Activated T-cell treated with anti-CD3 and anti-CD28 coated beads, Interleukin-2, amount 50 U/mL, for 72 hours (primary cell): Measurements from ENCODE around the gene ESR2. TPM values are rescaled to one million over a fixed set of nuclear protein-coding genes. Genes with fewer than 3 reads are reported as not detected.
A peak's percentile ranks its signal among the peaks of the same experiment; 100 is the strongest.

ENCODE experiments used
- ATAC-seq, 2 donors: fragments of 150-1000 bp; cut with Tn5 transposase; replicated peaks in 1 of 2; 2 replicates each; pipeline ENCODE4 v1.10.0; 2021; ENCODE audit warnings: moderate library complexity in 2 of 2, mild to moderate bottlenecking in 1 of 2
- DNase-seq, 2 donors: peaks; one replicate each; pipeline ENCODE4 v3.0.0; 2021 to 2022; ENCODE audit warnings: mixed read lengths in 1 of 2
- H3K27ac Mint-ChIP-seq: one replicate; pipeline ENCODE4 v1.8.0; 2022; ENCODE audit warnings: mild to moderate bottlenecking, moderate library complexity, mixed read lengths
- H3K27me3 Mint-ChIP-seq: one replicate; pipeline ENCODE4 v1.8.0; 2022; ENCODE audit warnings: low read depth, mixed read lengths
- H3K36me3 Mint-ChIP-seq, 2 donors: one replicate each; pipeline ENCODE4 v1.8.0; 2022; ENCODE audit warnings: mixed read lengths in 2 of 2, mild to moderate bottlenecking in 1 of 2; ENCODE audit not compliant: insufficient read depth in 2 of 2
- H3K4me1 Mint-ChIP-seq: one replicate; pipeline ENCODE4 v1.8.0; 2022; ENCODE audit warnings: low read depth, mixed read lengths
- H3K4me3 Mint-ChIP-seq, 2 donors: one replicate each; pipeline ENCODE4 v1.8.0; 2022; ENCODE audit warnings: mild to moderate bottlenecking in 2 of 2, mixed read lengths in 2 of 2, moderate library complexity in 2 of 2
- H3K9me3 Mint-ChIP-seq, 2 donors: one replicate each; pipeline ENCODE4 v1.8.0; 2022; ENCODE audit warnings: mixed read lengths in 2 of 2
- total RNA-seq, 2 donors: library from RNA; stranded (reverse); gene quantifications; one replicate each; pipeline ENCODE4 v1.2.3, GENCODE V29; 2022

The ESR2 gene
- total RNA-seq, 2 donors from 2014 or later = 0.23 to 1.0 TPM

DNA sequence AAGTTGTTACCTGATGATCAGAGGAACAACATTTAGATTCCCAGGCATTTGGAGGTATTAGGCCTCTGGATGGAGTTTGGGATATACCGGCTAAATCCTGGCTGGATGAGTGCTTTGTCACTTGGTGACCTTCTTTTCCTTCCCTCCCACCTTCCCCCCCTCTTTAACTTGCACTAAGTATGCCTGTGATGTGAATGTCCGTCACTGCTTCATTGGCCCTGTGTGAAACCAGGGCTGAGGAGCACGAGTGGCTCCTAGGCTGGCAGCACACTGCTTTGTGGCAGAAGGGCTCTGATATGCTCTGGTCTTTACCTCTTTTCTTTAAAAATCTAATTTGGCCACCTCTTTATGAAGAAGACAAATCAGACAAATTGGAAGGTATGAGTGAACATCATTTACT lies 95.7 kb downstream of the ESR2 start:
- Mint-ChIP-seq H3K27ac (no peak overlapping the region), H3K27me3 (no peaks in the 10 kb centered on the region), H3K4me1 (peaks cover 36% of the 10 kb centered on the region), H3K4me3 (no peak overlapping the region), H3K9me3 (no peaks in the 10 kb centered on the region), H3K36me3 (no peaks in the 10 kb centered on the region)
- DNase-seq = no peak
- ATAC-seq = no peak

DNA sequence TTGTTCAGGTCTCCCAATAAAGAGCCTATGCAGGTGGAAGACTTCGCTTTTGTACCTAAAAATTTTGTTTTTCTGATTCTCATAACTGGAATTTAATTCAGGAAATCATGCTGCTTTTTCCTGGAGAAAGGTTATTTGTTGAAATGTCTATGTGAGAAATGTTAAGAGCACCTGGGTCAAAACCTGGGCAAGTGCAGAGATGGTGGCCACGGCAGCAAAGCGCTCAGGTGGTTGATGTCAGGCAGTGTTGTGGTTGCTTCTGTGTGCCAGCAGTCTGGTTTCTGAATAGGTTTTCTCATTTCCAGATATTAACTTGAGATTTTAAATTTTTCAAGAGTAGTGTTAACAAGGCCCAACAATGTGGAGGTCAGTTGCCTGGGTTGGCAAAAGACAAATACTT lies 96.2 kb downstream of the ESR2 start:
- no peaks in the 10 kb centered on the region for H3K36me3 Mint-ChIP-seq
- ATAC-seq (no peak), DNase-seq (no peak)
- H3K4me1 Mint-ChIP-seq = peaks cover 33% of the 10 kb centered on the region
- H3K4me3 Mint-ChIP-seq = no peak overlapping the region
- H3K27ac Mint-ChIP-seq = peak overlapping the region; percentile 25
- no peaks in the 10 kb centered on the region for H3K27me3 Mint-ChIP-seq
- no peaks in the 10 kb centered on the region for H3K9me3 Mint-ChIP-seq

DNA sequence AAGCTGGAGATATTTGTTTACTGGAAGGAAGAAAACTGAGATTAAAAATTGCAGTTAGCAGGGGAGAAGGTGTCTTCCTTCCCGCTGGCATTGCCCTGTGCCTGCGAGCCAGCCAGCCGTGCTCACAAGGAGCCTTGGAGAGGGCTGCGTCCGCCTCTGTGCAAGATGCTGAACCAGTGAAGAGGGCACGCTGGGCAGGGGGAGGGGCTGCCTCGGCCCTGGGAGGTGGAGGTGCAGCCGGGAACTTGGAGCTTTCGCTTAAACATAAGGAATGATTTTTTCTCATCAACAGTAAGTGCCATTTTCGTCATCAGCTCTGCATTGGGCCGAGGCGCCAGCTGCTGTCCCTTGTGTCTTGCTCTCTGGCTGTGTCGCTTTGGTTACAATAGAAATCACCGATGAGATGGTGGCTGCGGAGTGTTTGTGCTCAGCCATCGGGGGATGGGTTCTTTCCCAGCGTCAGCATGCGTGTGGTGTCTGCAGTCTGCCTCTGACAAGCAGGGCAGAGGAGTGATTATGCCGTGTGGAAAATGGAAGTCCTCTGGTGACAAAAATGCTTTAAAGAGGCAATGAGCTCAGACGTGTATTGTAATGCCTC lies 97.3 kb downstream of the ESR2 start:
- Mint-ChIP-seq H3K27me3 (no peaks in the 10 kb centered on the region), H3K9me3 (no peaks in the 10 kb centered on the region), H3K27ac (no peak overlapping the region), H3K4me1 (peaks cover 33% of the 10 kb centered on the region), H3K4me3 (peak overlapping the region; percentile 59 to 83), H3K36me3 (no peaks in the 10 kb centered on the region)
- DNase-seq (peak in 1 of 2 donors; percentile 7), ATAC-seq (peak; percentile 60 to 64)

DNA sequence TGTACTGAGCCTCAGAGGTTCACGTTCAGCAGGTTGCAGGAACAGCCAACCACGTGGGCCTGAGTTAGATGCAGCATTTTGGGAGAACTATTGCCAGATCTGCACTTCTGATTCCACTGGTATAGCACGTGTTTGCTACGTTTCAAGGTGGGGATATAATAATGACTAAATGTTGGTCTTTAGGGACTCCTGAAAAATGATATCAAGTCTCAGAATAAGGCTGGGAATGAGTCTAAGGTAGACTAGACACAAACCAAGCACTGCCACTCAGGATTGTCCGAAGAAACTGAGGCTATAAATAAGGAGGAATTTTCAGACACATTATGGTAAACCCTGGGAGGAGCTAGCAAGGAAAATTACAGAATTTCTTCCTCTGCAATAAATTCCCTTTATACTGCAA lies 98.1 kb downstream of the ESR2 start:
- ATAC-seq = no peak
- Mint-ChIP-seq H3K36me3 (peaks cover 0 to 3% of the 10 kb centered on the region in 2 donors), H3K27me3 (no peaks in the 10 kb centered on the region), H3K9me3 (no peaks in the 10 kb centered on the region), H3K27ac (peak overlapping the region; percentile 30), H3K4me3 (peak overlapping the region; percentile 12 to 83), H3K4me1 (peaks cover 37% of the 10 kb centered on the region)
- no peak for DNase-seq

DNA sequence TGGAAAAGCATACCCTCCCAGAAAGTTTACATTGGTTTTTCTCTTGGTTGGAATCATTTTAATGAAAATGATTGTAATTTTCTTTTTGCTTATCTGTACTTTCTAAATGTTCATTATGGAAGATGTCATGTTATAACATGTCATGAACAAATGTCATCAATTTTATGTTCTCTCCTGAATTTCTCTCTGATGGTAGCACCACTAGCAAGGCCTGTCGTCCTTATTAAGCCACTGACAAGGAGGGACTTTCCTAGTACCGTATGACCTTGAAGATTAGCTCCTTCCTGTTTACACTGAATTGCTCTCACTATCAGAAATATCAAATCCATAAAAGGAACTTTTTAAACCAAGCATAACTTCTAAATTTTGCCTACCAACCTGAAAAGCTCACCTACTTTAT lies 99.0 kb downstream of the ESR2 start:
- peak overlapping the region; percentile 89 for H3K27ac Mint-ChIP-seq

DNA sequence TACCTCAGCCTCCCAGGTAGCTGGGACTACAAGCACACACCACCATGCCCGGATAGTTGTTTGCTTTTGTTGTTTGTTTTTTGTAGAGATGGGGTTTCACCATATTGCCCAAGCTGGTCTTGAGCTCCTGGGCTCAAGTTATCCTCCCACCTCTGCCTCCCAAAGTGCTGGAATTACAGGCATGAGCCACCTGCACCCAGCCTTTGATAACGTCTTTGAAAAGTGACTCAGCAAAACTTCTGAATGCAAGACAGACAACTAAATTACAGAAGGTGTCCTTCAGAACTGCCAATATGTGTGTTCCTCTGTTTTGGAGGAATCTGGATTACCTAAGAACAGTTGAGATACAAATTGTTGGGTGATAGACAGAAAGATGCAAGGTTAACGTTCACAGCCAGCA lies 99.8 kb downstream of the ESR2 start:
- Mint-ChIP-seq H3K4me3 (no peak overlapping the region), H3K4me1 (peaks cover 38% of the 10 kb centered on the region), H3K36me3 (peaks cover 3% of the 10 kb centered on the region in 2 donors), H3K9me3 (no peaks in the 10 kb centered on the region), H3K27me3 (no peaks in the 10 kb centered on the region), H3K27ac (peak overlapping the region; percentile 89)
- no peak for ATAC-seq
- DNase-seq = no peak

More for the DNA sequence above, 99.0 kb downstream of the ESR2 start:
- H3K4me1 Mint-ChIP-seq = peaks cover 38% of the 10 kb centered on the region
- H3K9me3 Mint-ChIP-seq = no peaks in the 10 kb centered on the region
- DNase-seq (no peak), ATAC-seq (peak in 1 of 2 donors; percentile 51)
- H3K27me3 Mint-ChIP-seq = no peaks in the 10 kb centered on the region
- peak overlapping the region in 1 of 2 donors; percentile 57 for H3K4me3 Mint-ChIP-seq
- peaks cover 3% of the 10 kb centered on the region in 2 donors for H3K36me3 Mint-ChIP-seq

DNA sequence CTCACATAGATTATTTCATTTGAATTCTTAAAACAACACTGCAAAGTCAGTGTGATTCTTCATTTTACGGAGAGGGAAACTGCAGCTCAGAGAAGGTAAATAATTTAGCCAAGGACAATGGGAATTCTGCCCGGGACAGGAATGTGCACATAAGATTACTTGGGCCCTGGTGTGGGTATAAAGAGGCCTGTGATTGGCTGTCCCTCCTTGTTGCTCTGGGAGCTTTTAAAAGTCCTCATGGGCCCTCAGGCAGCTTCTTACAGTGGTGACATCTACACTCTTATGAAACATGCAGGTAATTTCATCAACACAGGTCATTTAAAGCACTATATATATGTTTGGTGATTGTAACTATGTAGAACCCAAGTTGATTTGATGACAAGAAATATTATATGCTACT lies 100.3 kb downstream of the ESR2 start:
- no peak for DNase-seq

DNA sequence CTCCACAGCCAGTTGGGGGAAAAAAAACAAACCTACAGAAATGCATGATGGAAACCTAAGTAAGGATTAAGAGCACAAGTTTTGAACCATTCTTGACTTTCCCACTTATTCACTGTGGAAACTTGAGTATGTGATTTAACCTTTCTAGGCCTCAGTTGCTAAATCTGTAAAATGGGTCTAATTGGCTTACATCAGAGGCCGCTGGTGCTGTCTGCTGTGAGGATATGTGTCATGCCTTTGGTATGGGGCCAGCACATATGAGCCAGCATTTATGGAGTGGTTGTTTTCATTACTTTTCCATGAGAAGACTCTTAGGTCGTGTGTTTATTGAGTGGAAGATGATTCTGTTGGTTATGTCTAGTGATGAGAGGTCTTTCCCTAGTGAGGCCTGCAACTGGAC lies 102.4 kb downstream of the ESR2 start:
- Mint-ChIP-seq H3K9me3 (no peaks in the 10 kb centered on the region), H3K27me3 (no peaks in the 10 kb centered on the region), H3K4me1 (peaks cover 31% of the 10 kb centered on the region), H3K27ac (no peak overlapping the region), H3K4me3 (no peak overlapping the region), H3K36me3 (peaks cover 3% of the 10 kb centered on the region in 2 donors)
- no peak for ATAC-seq
- no peak for DNase-seq

More for the DNA sequence above, 100.3 kb downstream of the ESR2 start:
- H3K4me3 Mint-ChIP-seq = no peak overlapping the region
- no peaks in the 10 kb centered on the region for H3K27me3 Mint-ChIP-seq
- peak overlapping the region; percentile 89 for H3K27ac Mint-ChIP-seq
- H3K9me3 Mint-ChIP-seq = no peaks in the 10 kb centered on the region
- no peak for ATAC-seq
- H3K36me3 Mint-ChIP-seq = peaks cover 3% of the 10 kb centered on the region in 2 donors
- H3K4me1 Mint-ChIP-seq = peaks cover 38% of the 10 kb centered on the region

DNA sequence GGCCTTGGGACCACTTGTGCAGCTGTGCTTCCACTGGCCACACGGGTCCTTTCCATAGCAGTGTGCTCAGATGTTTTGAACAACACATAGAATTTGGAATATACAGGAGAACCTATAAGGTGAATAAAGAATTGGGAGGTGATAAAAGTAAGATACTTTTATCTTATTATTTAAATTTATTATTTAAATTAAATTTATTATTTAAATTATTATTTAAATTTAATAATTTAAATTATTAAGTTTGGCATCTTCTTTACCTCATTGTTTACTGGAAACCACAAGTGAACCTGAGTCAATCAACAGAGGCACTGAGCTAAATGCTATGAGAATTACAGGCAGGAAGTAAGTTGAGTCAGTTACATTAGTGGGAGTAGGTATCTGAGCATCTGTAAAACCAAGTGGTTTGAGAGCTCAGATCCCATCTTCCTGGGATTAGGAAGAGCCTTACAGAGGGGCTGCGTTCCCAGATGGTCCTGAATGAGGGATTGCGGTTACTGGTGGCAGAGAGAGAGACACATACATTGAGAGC lies 103.1 kb downstream of the ESR2 start:
- Mint-ChIP-seq H3K4me1 (peaks cover 24% of the 10 kb centered on the region), H3K27me3 (no peaks in the 10 kb centered on the region), H3K36me3 (peaks cover 3% of the 10 kb centered on the region in 2 donors), H3K27ac (peak overlapping the region; percentile 40), H3K4me3 (no peak overlapping the region), H3K9me3 (no peaks in the 10 kb centered on the region)
- no peak for ATAC-seq
- no peak for DNase-seq

DNA sequence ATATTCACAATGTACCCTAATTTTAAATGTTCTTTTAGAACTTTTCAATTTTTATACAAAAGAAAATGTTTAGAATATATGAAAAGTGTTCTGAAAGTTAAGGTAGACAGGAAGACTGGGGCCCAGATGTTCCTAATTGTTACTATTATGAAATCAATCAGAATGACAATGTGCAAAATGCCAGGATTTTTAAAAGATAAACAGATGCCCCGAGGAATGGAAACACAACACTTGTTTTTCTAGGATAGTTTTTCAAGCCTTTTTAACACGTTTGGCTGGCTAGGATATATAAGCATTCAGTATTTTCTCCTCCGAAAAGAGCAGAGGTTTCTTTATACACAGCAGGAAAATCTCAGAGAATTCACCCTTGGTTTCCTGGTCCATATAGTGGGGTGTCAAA lies 106.8 kb downstream of the ESR2 start:
- H3K4me1 Mint-ChIP-seq = peaks cover 5% of the 10 kb centered on the region
- H3K27ac Mint-ChIP-seq = no peak overlapping the region
- ATAC-seq (no peak), DNase-seq (no peak)
- H3K4me3 Mint-ChIP-seq = no peak overlapping the region
- peaks cover 3 to 10% of the 10 kb centered on the region in 2 donors for H3K36me3 Mint-ChIP-seq
- no peaks in the 10 kb centered on the region for H3K9me3 Mint-ChIP-seq
- no peaks in the 10 kb centered on the region for H3K27me3 Mint-ChIP-seq

DNA sequence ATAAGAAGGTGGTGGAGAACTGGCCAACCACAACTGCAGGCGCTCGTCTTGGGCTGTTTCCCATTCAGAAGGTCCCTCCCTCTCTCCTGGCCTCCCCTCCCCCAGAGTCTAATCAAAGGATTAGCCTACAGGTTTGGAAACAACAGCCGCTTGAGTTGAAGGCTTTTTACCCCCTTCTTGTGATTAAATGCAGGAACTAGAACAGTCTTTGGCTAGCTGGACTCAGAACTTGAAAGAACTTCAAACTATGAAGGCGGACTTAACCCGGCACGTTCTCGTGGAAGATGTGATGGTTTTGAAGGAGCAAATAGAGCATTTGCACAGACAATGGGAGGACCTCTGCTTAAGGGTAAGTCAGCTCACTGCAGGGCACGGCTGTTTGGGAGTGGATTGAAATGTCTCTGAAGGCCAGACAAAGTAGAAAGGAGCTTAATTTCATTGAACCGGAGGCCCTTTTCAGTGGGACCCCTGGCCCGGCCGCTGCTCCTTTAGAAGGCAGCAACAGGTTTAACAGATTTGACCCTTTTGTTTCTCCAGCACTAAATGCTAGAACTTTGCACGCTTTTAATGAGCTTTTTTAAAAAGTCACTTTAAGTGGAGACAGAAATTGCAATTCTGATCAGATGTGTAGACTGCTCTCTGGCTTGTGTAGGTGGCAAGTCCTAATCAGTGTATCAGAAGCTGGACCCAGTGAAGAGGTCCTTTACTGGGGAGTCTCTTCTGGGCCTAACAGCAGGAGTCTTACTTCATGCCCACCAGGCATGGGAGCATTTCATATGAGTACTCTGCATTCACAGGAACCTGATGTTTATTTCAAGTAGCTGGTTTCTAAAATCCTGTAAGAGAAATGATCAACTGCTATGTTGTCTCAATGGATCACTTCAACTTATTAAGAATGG lies 107.7 kb downstream of the ESR2 start:
- Mint-ChIP-seq H3K36me3 (peaks cover 3 to 10% of the 10 kb centered on the region in 2 donors), H3K27me3 (no peaks in the 10 kb centered on the region), H3K4me3 (no peak overlapping the region), H3K4me1 (peaks cover 5% of the 10 kb centered on the region), H3K9me3 (no peaks in the 10 kb centered on the region), H3K27ac (no peak overlapping the region)
- no peak for ATAC-seq
- no peak for DNase-seq

DNA sequence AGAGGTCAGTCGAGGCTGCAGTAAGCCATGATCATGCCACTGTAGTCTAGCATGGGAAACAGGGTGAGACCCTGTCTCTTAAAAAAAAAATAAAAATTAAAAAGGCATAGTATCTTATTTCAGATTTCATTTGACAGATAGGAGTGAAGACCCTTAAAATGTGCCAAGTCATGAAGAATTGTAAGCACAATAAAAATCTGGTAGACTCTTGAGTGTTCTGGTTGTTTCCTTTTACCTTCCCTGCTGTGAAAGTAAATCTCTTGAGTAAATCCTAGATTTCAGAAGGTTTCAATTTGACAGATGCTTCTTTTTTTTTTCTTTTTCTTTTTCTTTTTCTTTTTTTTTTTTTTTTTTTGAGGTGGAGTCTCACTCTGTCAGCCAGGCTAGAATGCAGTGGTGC lies 109.0 kb downstream of the ESR2 start:
- Mint-ChIP-seq H3K4me1 (no peaks in the 10 kb centered on the region), H3K36me3 (peaks cover 0 to 7% of the 10 kb centered on the region in 2 donors), H3K27ac (no peak overlapping the region), H3K27me3 (no peaks in the 10 kb centered on the region), H3K9me3 (no peaks in the 10 kb centered on the region), H3K4me3 (no peak overlapping the region)
- ATAC-seq = peak in 1 of 2 donors; percentile 30
- no peak for DNase-seq

DNA sequence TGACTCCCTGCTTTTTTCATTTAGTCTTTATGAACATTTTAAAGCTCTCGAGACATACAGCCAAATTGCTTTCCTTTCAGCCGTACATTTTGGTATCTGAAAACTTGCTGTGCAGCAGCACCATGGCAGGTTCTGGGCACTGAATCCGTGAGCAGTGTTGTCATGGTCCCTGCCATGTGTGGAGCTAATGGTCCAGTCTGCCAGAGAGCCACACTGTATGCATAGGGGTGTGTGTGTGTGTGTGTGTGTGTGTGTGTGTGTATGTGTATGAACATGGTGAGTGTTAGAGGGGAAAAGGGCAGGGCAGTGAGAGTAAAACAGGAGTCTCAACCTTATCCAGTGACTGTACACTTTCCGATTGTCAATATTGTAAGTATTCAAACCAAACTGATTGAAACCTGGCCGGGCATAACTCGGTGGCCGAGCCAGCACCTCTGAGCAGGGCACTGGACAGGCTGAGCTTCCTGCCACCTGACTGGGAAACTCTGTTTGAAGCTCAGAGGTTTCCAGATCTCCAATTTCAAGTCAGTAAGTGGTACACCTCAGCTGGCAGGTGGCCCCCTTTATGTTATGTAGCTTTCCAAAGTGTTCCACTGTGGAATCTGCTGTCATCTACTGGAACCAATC lies 110.0 kb downstream of the ESR2 start:
- H3K36me3 Mint-ChIP-seq = peaks cover 0 to 7% of the 10 kb centered on the region in 2 donors

More for the DNA sequence above, 110.0 kb downstream of the ESR2 start:
- no peaks in the 10 kb centered on the region for H3K9me3 Mint-ChIP-seq
- H3K27me3 Mint-ChIP-seq = no peaks in the 10 kb centered on the region
- no peak overlapping the region for H3K27ac Mint-ChIP-seq
- H3K4me3 Mint-ChIP-seq = no peak overlapping the region
- no peak for ATAC-seq
- no peaks in the 10 kb centered on the region for H3K4me1 Mint-ChIP-seq
- no peak for DNase-seq
